ENCODE measurements around the gene LGI1. TPM values are rescaled to one million over a fixed set of nuclear protein-coding genes. Genes with fewer than 3 reads are reported as not detected.

The LGI1 gene
- total and polyA plus RNA-seq, 2 of the 8 experiments (the other 6 are each of a cell fraction or from before 2014, with no cell fraction given), result 0.15 TPM; not detected in 1

DNA sequence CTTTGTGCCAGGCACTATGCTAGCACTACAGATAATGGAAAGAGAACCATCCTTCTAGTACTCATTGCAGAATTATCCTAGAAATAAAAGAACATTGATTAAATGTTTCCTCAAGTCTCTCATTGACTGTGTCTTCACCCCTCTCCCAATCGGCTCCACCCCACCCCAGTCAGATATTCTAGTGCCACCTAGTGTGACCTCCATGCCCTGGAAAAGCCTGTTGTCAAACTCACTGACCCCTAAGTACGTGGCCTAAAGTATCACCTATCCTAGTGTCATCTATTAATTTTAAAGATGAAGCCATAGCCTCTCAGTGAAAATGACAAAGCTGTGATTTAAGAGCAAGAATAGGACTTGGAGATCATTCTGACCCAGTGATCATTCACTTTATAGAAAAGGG, 26.3 kb downstream of the LGI1 start:
- H2BK120ac ChIP-seq (replicated peaks; ENCODE audit: low read depth, low read length), result no peak overlapping the region
- 87% methylated on average over 2 of the region's 2 CpGs; no CpG with 5 or more reads in 1 of the 2 experiments for WGBS, 2 experiments (ENCODE audit: extremely low coverage in 1 of 2, insufficient coverage in 1 of 2, insufficient read length in 1 of 2, insufficient replicate concordance in 2 of 2, low coverage in 1 of 2, low lambda C conversion rate in 2 of 2, missing lambda C conversion rate in 1 of 2)
- H2BK20ac ChIP-seq (ENCODE audit: low read length), result no peak overlapping the region
- no peaks in the 10 kb centered on the region for H3K79me1 ChIP-seq (ENCODE audit: low read depth, low read length)
- no peak for FAIRE-seq
- ChIA-PET POLR2A (ENCODE audit: partially characterized antibody) (interaction anchor here (0.6 kb wide), 1 partner anchor 279 kb away, joined by 4 read pairs; no protein-coding TSS in a partner anchor), CTCF (ENCODE audit: partially characterized antibody) (interaction anchor here (0.6 to 8.5 kb wide), 5 partner anchors 17 to 36 kb away, joined by 3 to 91 read pairs (median 5); no protein-coding TSS in a partner anchor)
- no peak overlapping the region for H3K18ac ChIP-seq (ENCODE audit: extremely low read depth, low read length)
- H3K4me1 ChIP-seq (replicated peaks in 1 of 4; ENCODE audit: control insufficient read depth in 3 of 4, insufficient read depth in 4 of 4, low read length in 3 of 4), result no peaks in the 10 kb centered on the region
- H3K79me2 ChIP-seq (ENCODE audit: control insufficient read depth in 1 of 2, insufficient read depth in 2 of 2, low read length in 2 of 2), result no peaks in the 10 kb centered on the region
- H2BK15ac ChIP-seq (ENCODE audit: low read length), result no peak overlapping the region
- no peak overlapping the region for H3K23ac ChIP-seq (ENCODE audit: insufficient read length)
- no peak for DNase-seq (ENCODE audit: low read depth in 1 of 2, low spot score in 2 of 2)
- H3K36me3 ChIP-seq (ENCODE audit: control insufficient read depth in 2 of 4, insufficient read depth in 4 of 4, low read length in 3 of 4), result no peaks in the 10 kb centered on the region
- no peak overlapping the region for H2AK5ac ChIP-seq (ENCODE audit: low read depth, low read length)
- no peak overlapping the region for H2BK12ac ChIP-seq (ENCODE audit: low read depth, low read length)
- H3K9ac ChIP-seq (replicated peaks in 1 of 4; ENCODE audit: extremely low read depth in 1 of 4, low read depth in 3 of 4, low read length in 3 of 4), result no peak overlapping the region
- no peak overlapping the region for H3K4me3 ChIP-seq (ENCODE audit: extremely low read depth in 1 of 4, insufficient read depth in 2 of 4, low read depth in 3 of 4, low read length in 4 of 4)
- no peak overlapping the region for H2BK5ac ChIP-seq (ENCODE audit: low read depth, low read length)
- no peak overlapping the region for H3K4ac ChIP-seq (replicated peaks; ENCODE audit: insufficient read length, low read depth, low read length)
- H3K9me3 ChIP-seq (ENCODE audit: insufficient read depth in 2 of 2, low read depth in 1 of 2, low read length in 1 of 2), result no peaks in the 10 kb centered on the region
- H4K20me1 ChIP-seq (replicated peaks in 1 of 2; ENCODE audit: control insufficient read depth in 1 of 2, insufficient read depth in 2 of 2, low read length in 2 of 2), result no peaks in the 10 kb centered on the region
- no peak overlapping the region for H4K8ac ChIP-seq (ENCODE audit: extremely low read depth, insufficient read depth, low read length)
- TF ChIP-seq SIRT6 (IDR thresholded peaks at IDR 0.05; ENCODE audit: low read length) (no peak), TAF1 (IDR thresholded peaks at IDR 0.05; ENCODE audit: low read depth, low read length) (no peak), RAD21 (IDR thresholded peaks at IDR 0.05 in 1 of 2, conservative IDR thresholded peaks at IDR 0.05 in 1 of 2; ENCODE audit: low read depth in 2 of 2, low read length in 2 of 2) (peak; percentile 16 to 38; a peak in 3 of 4 replicates)
- TF ChIP-seq, protein P1, sequence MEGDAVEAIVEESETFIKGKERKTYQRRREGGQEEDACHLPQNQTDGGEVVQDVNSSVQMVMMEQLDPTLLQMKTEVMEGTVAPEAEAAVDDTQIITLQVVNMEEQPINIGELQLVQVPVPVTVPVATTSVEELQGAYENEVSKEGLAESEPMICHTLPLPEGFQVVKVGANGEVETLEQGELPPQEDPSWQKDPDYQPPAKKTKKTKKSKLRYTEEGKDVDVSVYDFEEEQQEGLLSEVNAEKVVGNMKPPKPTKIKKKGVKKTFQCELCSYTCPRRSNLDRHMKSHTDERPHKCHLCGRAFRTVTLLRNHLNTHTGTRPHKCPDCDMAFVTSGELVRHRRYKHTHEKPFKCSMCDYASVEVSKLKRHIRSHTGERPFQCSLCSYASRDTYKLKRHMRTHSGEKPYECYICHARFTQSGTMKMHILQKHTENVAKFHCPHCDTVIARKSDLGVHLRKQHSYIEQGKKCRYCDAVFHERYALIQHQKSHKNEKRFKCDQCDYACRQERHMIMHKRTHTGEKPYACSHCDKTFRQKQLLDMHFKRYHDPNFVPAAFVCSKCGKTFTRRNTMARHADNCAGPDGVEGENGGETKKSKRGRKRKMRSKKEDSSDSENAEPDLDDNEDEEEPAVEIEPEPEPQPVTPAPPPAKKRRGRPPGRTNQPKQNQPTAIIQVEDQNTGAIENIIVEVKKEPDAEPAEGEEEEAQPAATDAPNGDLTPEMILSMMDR (IDR thresholded peaks at IDR 0.05; ENCODE audit: control extremely low read depth in 1 of 3, insufficient read depth in 1 of 3, low read depth in 1 of 3, low read length in 3 of 3), result peak in 1 of 3 experiments; percentile 1; a peak in 1 of 4 replicates
- no peaks in the 10 kb centered on the region for H3K23me2 ChIP-seq (ENCODE audit: low read depth, low read length)
- H4K5ac ChIP-seq (ENCODE audit: insufficient read length, low read depth, low read length), result no peak overlapping the region
- H3K4me2 ChIP-seq (ENCODE audit: insufficient read depth in 1 of 2, low read depth in 2 of 2, low read length in 2 of 2), result no peak overlapping the region
- H3K56ac ChIP-seq (replicated peaks; ENCODE audit: insufficient read length, low read depth, low read length), result no peak overlapping the region
- H3K27ac ChIP-seq (ENCODE audit: low read depth, low read length), result no peak overlapping the region
- H2AFZ ChIP-seq (ENCODE audit: low read length), result no peak overlapping the region
- H4K91ac ChIP-seq (replicated peaks; ENCODE audit: insufficient read length, low read length), result no peak overlapping the region
- H3K27me3 ChIP-seq (replicated peaks in 1 of 4; ENCODE audit: control insufficient read depth in 3 of 4, extremely low read depth in 1 of 4, insufficient read depth in 3 of 4, low read length in 3 of 4), result no peaks in the 10 kb centered on the region
- no peak overlapping the region for H3K14ac ChIP-seq (ENCODE audit: insufficient read length)
